ENCODE results near the gene CNNM4. TPM values are rescaled to one million over a fixed set of nuclear protein-coding genes. Genes with fewer than 3 reads are reported as not detected.
A peak's percentile ranks its signal among the peaks of the same experiment; 100 is the strongest.

The CNNM4 gene
- total RNA-seq, 1 experiment from 2014 or later = 5.6 TPM

DNA sequence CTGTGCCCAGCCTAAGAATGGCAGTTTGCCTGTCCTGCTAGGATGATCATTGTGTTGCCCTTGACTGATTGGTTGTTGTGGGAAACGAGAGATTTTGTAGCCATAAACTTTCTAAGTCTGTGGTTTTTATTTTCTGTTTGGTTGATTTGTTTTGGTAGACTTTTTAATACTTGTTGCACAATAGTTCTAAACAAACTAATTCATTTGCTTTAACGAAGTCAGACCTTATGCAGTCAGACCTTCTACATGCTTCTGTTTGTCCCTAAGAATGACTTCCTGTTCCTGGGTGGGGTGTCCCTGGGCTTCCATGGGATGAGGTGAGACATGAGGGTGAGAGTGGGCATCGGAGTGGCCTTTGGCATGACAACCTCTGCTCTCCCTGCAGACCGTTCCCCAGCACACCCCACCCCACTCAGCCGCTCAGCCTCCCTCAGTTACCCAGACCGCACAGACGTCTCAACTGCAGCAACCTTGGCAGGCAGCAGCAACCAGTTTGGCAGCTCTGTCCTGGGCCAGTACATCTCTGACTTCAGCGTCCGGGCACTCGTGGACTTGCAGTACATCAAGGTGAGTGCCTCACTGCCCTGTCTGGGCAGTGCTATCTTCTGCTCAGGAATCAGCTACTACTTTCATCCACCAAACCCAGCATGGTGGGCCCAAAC, 47.6 kb downstream of the CNNM4 start:
- no peak overlapping the region for H2AFZ ChIP-seq (ENCODE audit: low read length)
- H3K79me2 ChIP-seq (ENCODE audit: low read length) = no peaks in the 10 kb centered on the region
- no peaks in the 10 kb centered on the region for H4K20me1 ChIP-seq (ENCODE audit: insufficient read depth, low read depth, low read length)
- H3K36me3 ChIP-seq (ENCODE audit: insufficient read depth, low read length) = no peaks in the 10 kb centered on the region
- H3K27me3 ChIP-seq (ENCODE audit: low read length) = no peaks in the 10 kb centered on the region
- H3K4me3 ChIP-seq (ENCODE audit: low read length) = no peak overlapping the region
- no peak overlapping the region for H3K9ac ChIP-seq (ENCODE audit: low read length)
- no peaks in the 10 kb centered on the region for H3K9me2 ChIP-seq (replicated peaks; ENCODE audit: insufficient read depth, low read length)
- H3K4me1 ChIP-seq (ENCODE audit: low read length) = peaks cover 20% of the 10 kb centered on the region
- DNase-seq = no peak
- no peak overlapping the region for H3K27ac ChIP-seq (ENCODE audit: low read length)
- no peak overlapping the region for H3K4me2 ChIP-seq (ENCODE audit: low read depth, low read length, poor library complexity, severe bottlenecking)
- H3K9me3 ChIP-seq (ENCODE audit: low read length) = no peaks in the 10 kb centered on the region

DNA sequence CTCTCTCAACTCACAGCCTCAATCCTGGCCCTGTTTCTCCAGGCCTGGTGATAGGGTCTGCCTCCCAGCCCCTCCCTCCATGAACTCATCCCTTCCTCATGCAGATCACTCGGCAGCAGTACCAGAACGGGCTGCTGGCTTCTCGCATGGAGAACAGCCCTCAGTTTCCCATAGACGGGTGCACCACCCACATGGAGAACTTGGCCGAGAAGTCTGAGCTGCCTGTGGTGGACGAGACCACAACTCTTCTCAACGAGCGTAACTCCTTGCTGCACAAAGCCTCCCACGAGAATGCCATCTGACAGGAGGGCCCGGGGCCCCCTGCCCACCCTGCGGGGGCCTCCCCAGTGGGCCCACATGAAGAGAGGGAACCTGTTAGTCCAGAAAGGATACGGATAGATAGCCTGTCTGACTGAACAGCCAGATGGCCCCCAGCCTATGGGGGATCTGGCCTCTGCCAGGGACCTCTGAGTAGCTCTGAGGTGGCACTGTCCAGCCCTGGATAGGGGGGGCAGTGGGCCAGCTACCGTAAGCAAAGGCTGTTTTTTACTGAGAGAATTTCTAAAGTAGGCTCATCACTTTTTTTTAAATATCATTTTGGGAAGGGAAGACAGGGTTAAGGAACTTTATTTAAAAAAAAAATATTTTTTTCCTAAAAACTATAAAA, 48.6 kb downstream of the CNNM4 start:
- H4K20me1 ChIP-seq (ENCODE audit: insufficient read depth, low read depth, low read length) = no peaks in the 10 kb centered on the region
- no peaks in the 10 kb centered on the region for H3K79me2 ChIP-seq (ENCODE audit: low read length)
- no peak overlapping the region for H3K9ac ChIP-seq (ENCODE audit: low read length)
- no peak overlapping the region for H3K27ac ChIP-seq (ENCODE audit: low read length)
- H3K9me3 ChIP-seq (ENCODE audit: low read length) = no peaks in the 10 kb centered on the region
- H3K4me1 ChIP-seq (ENCODE audit: low read length) = peaks cover 20% of the 10 kb centered on the region
- no peak overlapping the region for H2AFZ ChIP-seq (ENCODE audit: low read length)
- no peak overlapping the region for H3K4me2 ChIP-seq (ENCODE audit: low read depth, low read length, poor library complexity, severe bottlenecking)
- H3K9me2 ChIP-seq (replicated peaks; ENCODE audit: insufficient read depth, low read length) = no peaks in the 10 kb centered on the region
- no peaks in the 10 kb centered on the region for H3K27me3 ChIP-seq (ENCODE audit: low read length)
- no peak for DNase-seq
- no peak overlapping the region for H3K4me3 ChIP-seq (ENCODE audit: low read length)
- H3K36me3 ChIP-seq (ENCODE audit: insufficient read depth, low read length) = no peaks in the 10 kb centered on the region

- Histone ChIP-seq H2AFZ (ENCODE audit: low read length) (no peak overlapping the region), H3K4me3 (ENCODE audit: low read length) (no peak overlapping the region), H3K27ac (ENCODE audit: low read length) (no peak overlapping the region), H3K4me1 (ENCODE audit: low read length) (peaks cover 24% of the 10 kb centered on the region), H3K36me3 (ENCODE audit: insufficient read depth, low read length) (no peaks in the 10 kb centered on the region), H3K4me2 (ENCODE audit: low read depth, low read length, poor library complexity, severe bottlenecking) (no peak overlapping the region), H4K20me1 (ENCODE audit: insufficient read depth, low read depth, low read length) (no peaks in the 10 kb centered on the region), H3K27me3 (ENCODE audit: low read length) (no peaks in the 10 kb centered on the region), H3K9me3 (ENCODE audit: low read length) (no peaks in the 10 kb centered on the region), H3K79me2 (ENCODE audit: low read length) (no peaks in the 10 kb centered on the region), H3K9me2 (replicated peaks; ENCODE audit: insufficient read depth, low read length) (no peaks in the 10 kb centered on the region), H3K9ac (ENCODE audit: low read length) (no peak overlapping the region)
- DNase-seq = no peak
Observed at GRCh38 chr2:96809951-96810782, 49.5 kb downstream of the CNNM4 start.

- Histone ChIP-seq H2AFZ (ENCODE audit: low read length) (no peak overlapping the region), H3K4me1 (ENCODE audit: low read length) (peaks cover 26% of the 10 kb centered on the region), H3K36me3 (ENCODE audit: insufficient read depth, low read length) (no peaks in the 10 kb centered on the region), H3K27me3 (ENCODE audit: low read length) (no peaks in the 10 kb centered on the region), H3K27ac (ENCODE audit: low read length) (no peak overlapping the region), H3K4me3 (ENCODE audit: low read length) (no peak overlapping the region), H3K9me3 (ENCODE audit: low read length) (no peaks in the 10 kb centered on the region), H3K79me2 (ENCODE audit: low read length) (no peaks in the 10 kb centered on the region), H4K20me1 (ENCODE audit: insufficient read depth, low read depth, low read length) (no peaks in the 10 kb centered on the region), H3K9ac (ENCODE audit: low read length) (no peak overlapping the region), H3K9me2 (replicated peaks; ENCODE audit: insufficient read depth, low read length) (no peaks in the 10 kb centered on the region), H3K4me2 (ENCODE audit: low read depth, low read length, poor library complexity, severe bottlenecking) (no peak overlapping the region)
- DNase-seq = no peak
Observed at GRCh38 chr2:96810783-96811192, 50.1 kb downstream of the CNNM4 start.

DNA sequence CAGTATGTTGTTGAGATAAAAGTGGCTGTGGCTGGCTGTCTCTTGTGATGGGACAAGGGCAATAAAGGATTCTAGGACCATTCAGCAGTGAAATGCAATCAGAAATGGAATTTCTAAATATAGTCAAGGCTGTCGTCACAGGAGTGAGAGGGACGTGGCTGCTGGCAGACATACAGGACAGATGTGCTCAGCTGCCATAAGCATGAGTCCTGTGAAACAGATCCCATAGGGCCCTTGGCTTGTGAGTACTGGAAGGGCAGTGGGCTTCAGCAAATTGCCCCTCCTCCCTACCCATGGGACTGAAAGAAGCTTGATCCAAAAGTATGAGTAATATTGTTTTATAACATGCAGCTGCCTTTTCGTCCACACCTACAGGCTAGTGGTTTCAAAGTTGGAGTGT, 51.2 kb downstream of the CNNM4 start:
- Histone ChIP-seq H3K36me3 (ENCODE audit: insufficient read depth, low read length) (no peaks in the 10 kb centered on the region), H3K4me1 (ENCODE audit: low read length) (peaks cover 17% of the 10 kb centered on the region), H3K9me3 (ENCODE audit: low read length) (no peaks in the 10 kb centered on the region), H3K4me3 (ENCODE audit: low read length) (no peak overlapping the region), H3K9ac (ENCODE audit: low read length) (no peak overlapping the region), H4K20me1 (ENCODE audit: insufficient read depth, low read depth, low read length) (no peaks in the 10 kb centered on the region), H3K27me3 (ENCODE audit: low read length) (no peaks in the 10 kb centered on the region), H3K79me2 (ENCODE audit: low read length) (peaks cover under 1% of the 10 kb centered on the region; the same call in 1 of the 2 replicates), H3K9me2 (replicated peaks; ENCODE audit: insufficient read depth, low read length) (no peaks in the 10 kb centered on the region), H2AFZ (ENCODE audit: low read length) (no peak overlapping the region), H3K27ac (ENCODE audit: low read length) (no peak overlapping the region), H3K4me2 (ENCODE audit: low read depth, low read length, poor library complexity, severe bottlenecking) (no peak overlapping the region)
- DNase-seq = no peak

DNA sequence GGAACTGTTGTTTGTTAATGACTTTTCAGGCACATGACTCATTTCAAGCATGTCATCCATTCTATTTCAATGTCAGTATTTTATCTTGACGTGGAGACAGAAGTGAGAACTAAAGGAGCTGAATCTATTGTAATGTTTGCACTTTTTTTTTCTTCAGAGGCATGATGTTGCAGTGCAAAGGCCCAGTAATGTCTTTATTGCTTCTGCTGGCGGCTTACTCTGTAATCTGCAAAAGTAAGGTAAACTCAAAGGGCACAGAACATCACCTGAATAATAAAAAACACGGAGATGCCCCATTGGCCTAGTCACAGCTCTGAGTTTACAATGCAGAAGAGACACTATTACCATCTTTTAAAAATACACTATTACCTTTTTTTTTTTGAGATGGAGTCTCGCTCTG, 53.0 kb downstream of the CNNM4 start:
- Histone ChIP-seq H3K9me3 (ENCODE audit: low read length) (no peaks in the 10 kb centered on the region), H4K20me1 (ENCODE audit: insufficient read depth, low read depth, low read length) (peaks cover 6% of the 10 kb centered on the region; the same call in 1 of the 2 replicates), H3K9ac (ENCODE audit: low read length) (no peak overlapping the region), H3K36me3 (ENCODE audit: insufficient read depth, low read length) (0 out of 2 replicates have a peak, but pooled peaks cover 3% of the 10 kb centered on the region), H3K79me2 (ENCODE audit: low read length) (peaks cover 18% of the 10 kb centered on the region), H3K4me1 (ENCODE audit: low read length) (peaks cover 33% of the 10 kb centered on the region), H3K27ac (ENCODE audit: low read length) (no peak overlapping the region), H3K9me2 (replicated peaks; ENCODE audit: insufficient read depth, low read length) (no peaks in the 10 kb centered on the region), H3K4me2 (ENCODE audit: low read depth, low read length, poor library complexity, severe bottlenecking) (no peak overlapping the region), H3K4me3 (ENCODE audit: low read length) (no peak overlapping the region), H3K27me3 (ENCODE audit: low read length) (no peaks in the 10 kb centered on the region), H2AFZ (ENCODE audit: low read length) (no peak overlapping the region)
- no peak for DNase-seq

DNA sequence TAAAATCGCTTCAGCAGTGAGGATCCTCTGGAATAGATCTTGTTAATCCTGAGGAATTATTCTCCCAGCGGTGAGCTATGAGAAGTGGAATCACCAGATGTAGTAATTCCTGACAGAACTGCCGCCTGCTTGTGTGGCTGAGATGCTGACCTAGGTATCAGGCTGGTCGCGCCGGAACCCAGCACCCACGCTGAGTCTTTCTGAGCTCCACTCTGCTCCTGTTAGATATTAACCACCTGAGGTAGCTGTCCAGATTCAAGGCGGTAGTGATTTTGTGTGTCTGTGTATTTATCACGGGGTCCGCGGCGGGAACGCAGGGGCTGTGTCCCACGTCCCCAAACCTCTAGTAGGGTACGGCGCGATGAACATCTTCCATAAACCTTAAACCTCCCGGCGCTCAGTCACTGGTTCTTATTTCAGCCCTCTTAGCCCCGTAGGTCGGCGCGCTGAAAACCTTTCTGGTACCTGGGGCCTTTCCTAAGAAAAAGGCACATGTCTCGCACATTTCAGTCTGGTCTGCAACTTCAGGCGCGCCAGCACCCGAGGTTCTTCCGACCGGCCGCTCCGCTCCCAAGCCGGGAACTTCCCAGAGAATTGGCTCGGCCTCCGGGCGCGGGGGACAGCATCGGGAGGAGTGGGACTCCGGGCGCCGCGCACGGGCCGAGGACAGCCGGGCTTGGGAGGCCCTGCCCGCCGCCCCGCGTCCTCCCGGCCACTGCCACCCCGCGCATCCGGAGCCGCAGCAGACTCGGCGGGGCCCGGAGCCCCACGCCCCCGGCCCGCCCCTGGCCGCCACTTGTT, 54.8 kb downstream of the CNNM4 start:
- Histone ChIP-seq H3K9ac (ENCODE audit: low read length) (peak overlapping the region; percentile 86), H3K27me3 (ENCODE audit: low read length) (no peaks in the 10 kb centered on the region), H4K20me1 (ENCODE audit: insufficient read depth, low read depth, low read length) (peaks cover 8% of the 10 kb centered on the region; the same call in 1 of the 2 replicates), H3K9me2 (replicated peaks; ENCODE audit: insufficient read depth, low read length) (no peaks in the 10 kb centered on the region), H3K27ac (ENCODE audit: low read length) (no peak overlapping the region), H3K4me3 (ENCODE audit: low read length) (peak overlapping the region; percentile 73), H3K4me1 (ENCODE audit: low read length) (peaks cover 52% of the 10 kb centered on the region), H2AFZ (ENCODE audit: low read length) (peak overlapping the region; percentile 94), H3K79me2 (ENCODE audit: low read length) (peaks cover 36% of the 10 kb centered on the region), H3K9me3 (ENCODE audit: low read length) (no peaks in the 10 kb centered on the region), H3K4me2 (ENCODE audit: low read depth, low read length, poor library complexity, severe bottlenecking) (peak overlapping the region; percentile 86), H3K36me3 (ENCODE audit: insufficient read depth, low read length) (0 out of 2 replicates have a peak, but pooled peaks cover 4% of the 10 kb centered on the region)
- DNase-seq = peak; percentile 65

Data from Karpas-422 (cell line).